LNCAP (cell line): Measurements from ENCODE around the gene MRPL43.

Experiments
- CTCF ChIP-seq: fragments of 450-650 bp; IDR thresholded peaks from 2 replicates; pipeline ENCODE4 v1.5.1; 2017; ENCODE audit warnings: mild to moderate bottlenecking

Gene MRPL43

GRCh38 chr10:101021692-101022251, 34.5 kb upstream of the MRPL43 start:
- TF ChIP-seq CTCF = no peak

- TF ChIP-seq CTCF = no peak
These were observed 33.9 kb upstream of the MRPL43 start for GRCh38 chr10:101021239-101021638.

GRCh38 chr10:101020427-101021075, 33.3 kb upstream of the MRPL43 start:
- TF ChIP-seq CTCF = no peak

- TF ChIP-seq CTCF = no peak
These were observed 32.1 kb upstream of the MRPL43 start for GRCh38 chr10:101019440-101019703.

- peak; percentile 48 for TF ChIP-seq CTCF
These were observed 31.5 kb upstream of the MRPL43 start for GRCh38 chr10:101018600-101019439.

GRCh38 chr10:101018118-101018599, 30.9 kb upstream of the MRPL43 start:
- TF ChIP-seq CTCF = no peak

GRCh38 chr10:101016814-101017213, 29.5 kb upstream of the MRPL43 start:
- no peak for TF ChIP-seq CTCF
